OCI-M2 (cell line): Measurements from ENCODE around the gene PF4V1.

Source experiments
- DNase-seq: peaks from one replicate; lab custom pipeline; 2025; ENCODE audit not compliant: unreplicated experiment; lab: John Stamatoyannopoulos, UW

The PF4V1 gene

DNA sequence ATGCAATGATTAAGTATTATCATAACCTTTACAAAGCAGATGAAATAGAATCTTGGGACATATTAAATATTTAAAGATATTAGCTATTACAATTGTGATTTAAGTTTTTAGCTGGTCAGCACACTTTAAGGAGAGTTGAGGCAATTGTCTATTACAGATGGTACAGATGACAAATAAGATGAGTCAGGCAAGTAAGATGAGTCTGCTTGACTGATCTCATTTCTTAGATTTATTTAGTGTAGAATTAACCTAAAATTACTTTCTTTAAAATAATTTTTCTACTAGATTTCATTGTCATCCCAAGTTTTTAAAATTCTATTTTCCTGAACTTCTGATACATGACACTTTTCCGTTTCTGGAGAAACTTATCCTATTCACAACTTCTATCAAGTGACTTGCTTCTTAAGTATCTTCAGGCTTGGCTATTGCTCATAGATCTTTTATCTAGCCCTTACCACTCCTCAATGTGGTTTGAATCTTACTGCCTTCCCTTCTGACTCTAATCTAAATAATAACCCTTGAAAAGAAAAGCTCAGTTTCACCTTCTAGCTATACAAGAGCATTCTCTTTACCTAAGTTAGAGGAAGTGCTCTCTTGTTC, 49.0 kb downstream of the PF4V1 start:
- no peak for DNase-seq

DNA sequence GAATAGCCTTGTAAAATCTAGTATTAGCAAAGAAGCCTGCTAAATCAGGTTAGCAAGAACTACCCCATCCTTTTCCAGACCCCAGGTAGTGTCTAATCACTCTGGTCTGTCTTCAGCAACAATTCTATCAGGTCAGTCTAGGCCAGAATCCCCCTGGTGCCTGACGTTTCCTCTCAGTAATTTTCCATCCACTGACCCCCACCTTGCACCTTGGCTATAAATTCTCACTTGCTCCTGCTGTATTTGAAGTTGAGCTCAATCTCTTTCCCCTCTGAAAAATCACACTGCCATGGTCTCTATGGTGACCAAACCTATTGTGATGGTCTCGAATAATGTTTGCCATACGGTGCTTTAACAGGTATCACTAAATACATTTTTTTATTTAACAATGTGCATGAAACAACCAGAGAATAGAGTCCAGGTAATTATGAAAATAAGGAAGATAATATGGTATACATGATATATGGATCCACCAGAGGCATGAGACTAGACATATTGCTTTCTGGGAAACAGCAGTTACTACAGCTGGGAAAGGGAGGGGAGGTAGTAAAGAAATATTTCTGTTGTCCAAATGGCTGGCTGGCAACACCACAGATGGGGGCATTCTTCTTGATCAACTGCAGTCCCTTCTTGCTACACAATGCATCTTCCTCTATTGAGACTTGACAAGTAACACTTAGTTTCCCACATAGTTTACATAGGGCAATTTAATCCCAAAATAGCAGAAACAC, 49.9 kb downstream of the PF4V1 start:
- DNase-seq = no peak
